Measurements from ENCODE around the gene PSMB9.
"Not testable (repeated sequence)": the region's sequence is repeated elsewhere in the genome, so short reads cannot be mapped to it uniquely, and the experiment has no call there.

The PSMB9 gene

DNA sequence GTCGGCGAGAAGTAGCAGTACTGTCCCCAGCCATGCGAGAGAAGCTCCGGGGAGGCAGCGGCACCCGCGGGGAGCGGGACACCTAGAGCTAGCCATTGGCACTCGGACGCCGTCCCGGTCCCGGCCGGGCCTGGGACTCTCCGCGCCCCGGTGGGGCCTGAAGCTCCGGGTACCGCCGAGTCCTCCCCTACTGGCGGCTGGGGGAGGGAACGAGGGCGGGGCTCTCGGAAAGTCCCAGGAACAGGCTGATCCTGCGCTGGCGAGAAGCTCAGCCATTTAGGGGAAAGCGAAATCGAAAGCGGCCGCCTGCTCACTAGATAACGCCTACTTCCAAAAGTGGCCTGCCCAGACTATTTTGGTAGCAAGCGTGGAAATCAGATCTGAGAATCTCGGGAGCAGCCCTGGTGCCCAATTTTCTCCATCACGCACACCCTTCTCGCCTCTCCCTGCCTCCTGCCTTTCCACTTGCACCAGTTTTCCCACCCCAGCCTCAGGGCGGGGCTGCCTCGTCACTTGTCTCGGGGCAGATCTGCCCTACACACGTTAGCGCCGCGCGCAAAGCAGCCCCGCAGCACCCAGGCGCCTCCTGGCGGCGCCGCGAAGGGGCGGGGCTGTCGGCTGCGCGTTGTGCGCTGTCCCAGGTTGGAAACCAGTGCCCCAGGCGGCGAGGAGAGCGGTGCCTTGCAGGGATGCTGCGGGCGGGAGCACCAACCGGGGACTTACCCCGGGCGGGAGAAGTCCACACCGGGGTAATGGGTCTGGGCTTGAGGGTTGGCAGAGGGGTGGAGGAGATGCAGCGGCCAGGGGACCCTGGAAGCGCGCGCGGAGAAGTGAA, at the start of gene PSMB9, which contains the start of gene TAP1:
PSMB9 (plus strand) TSS at position 652 of the 835 bp plus-strand sequence; CDS start at position 690, 38 bp downstream.
TAP1 (minus strand) TSS at position 164 of the 835 bp plus-strand sequence; CDS start at position 96, 68 bp downstream.
- DNase-seq = peak; percentile 98

DNA sequence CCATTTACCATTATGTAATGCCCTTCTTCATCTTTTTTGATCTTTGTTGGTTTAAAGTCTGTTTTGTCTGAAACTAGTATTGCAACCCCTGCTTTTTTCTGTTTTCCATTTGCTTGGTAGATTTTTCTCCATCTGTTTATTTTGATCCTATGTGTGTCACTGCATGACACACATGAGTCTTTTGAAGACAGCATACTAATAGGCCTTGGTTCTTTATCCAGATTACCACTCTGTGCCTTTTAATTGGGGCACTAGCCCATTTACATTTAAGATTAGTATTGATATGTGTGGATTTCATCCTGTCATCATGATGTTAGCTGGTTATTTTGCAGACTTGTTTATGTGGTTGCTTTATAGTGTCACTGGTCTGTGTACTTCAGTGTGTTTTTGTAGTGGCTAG, 48.6 kb upstream of the PSMB9 start:
- not testable (repeated sequence) for DNase-seq

DNA sequence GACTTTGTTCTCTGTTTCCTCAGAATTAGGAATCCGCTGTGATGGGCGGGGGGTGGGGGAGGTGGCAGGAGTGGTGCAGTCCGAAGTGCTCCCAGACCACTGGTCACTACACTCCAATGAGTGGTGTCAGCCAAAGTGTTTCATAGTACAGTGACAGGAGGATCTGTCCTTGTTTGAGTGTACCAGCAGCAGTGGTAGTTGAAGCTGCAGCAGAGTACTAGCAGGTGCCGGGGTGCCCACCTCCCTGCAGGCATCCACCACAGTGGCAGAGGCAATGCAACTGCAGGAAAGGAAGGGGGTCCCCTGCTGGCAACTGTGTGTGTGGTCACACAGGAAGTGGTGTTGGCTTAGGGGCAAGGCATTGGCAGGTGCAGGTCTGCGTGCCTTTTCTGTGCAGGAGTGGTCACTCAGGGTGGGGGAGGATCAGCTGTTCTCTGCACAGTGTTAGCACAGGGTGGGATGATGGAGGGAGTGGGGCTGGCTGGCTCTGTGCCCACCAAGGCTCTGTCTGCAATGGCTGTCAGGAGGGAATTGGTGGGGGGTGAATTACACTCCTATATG, 46.9 kb upstream of the PSMB9 start:
- no peak for DNase-seq

DNA sequence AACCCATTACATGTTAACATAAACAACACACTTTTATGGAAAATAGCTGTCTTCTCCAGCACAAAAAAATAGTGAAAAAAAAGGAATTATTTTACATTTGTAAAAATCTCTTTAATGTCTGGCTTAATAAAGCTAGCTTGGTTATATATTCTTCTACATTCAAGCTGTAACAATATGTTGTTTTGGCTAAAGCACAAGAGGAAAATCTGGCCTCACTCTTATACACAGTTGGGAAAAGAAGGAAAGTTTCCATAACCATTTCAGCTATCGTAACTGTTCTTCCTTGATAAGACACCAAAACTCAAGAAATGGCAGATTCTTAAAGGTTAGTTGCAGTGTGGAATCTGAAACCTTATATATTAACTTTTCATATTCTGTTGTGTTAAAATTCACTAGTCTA, 44.8 kb upstream of the PSMB9 start:
- no peak for DNase-seq

DNA sequence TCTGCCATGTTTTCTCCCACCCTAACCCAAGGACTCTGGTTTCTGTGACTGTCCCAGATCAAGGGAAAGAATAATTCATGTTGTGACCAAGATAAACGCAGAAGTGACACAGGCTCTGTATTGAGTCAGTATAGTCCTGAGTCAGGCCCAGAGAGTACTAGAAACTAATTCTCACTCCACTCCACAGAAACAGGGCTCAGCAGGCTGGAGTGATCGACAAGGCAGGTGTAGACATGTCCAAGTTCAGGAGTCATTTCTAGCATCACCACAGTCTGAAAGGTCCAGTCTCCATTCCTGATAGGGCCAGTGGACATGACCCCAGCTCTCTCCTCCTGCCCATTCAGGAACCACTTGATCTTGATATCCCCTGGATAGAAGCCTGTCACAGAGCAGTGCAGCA, 39.8 kb upstream of the PSMB9 start:
- no peak for DNase-seq

DNA sequence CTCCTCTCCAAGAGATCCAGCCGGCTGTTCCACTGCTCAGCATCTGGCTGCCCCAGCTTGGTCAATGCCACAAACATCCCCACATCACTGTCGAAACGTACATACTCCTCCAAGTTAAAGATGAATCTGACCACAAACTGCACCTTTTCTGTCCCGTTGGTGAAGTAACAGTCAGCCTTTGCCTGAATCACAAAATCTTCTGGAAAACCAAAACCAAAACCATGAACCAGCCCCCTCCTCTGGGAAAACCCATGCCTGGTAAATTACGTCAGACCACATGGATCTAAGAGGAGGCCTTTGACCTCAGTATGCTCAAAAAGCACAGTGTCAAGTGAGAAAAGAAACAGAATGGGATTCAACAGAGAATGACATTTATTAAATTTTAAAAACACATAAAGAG, 38.9 kb upstream of the PSMB9 start:
- no peak for DNase-seq

GRCh38 chr6:32815996-32816395, 38.0 kb upstream of the PSMB9 start:
- no peak for DNase-seq

DNA sequence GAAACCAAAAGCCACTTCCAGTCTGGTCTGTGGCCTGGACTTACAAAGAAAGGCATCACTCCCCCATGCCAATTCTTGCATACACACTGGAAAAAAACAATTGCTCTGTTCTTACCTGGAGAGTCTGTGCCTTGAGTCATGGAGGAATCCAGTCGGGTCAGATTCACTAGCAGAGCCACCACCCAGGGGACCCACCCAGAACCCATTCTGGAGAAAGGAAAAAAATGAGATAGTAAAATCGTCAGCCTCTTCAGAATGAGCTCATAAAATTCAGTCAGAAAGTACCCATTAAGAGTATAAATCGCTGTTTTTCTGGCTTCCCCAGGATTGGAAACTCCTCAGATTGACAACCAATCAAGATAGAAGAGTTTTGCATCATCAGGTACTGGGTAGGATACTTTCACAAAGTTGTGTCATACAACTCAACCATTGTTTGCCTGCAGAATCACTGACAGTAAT, 37.2 kb upstream of the PSMB9 start, which contains the start of gene HLA-DOB:
HLA-DOB (minus strand) TSS at position 257 of the 459 bp plus-strand sequence; CDS start at position 206, 51 bp downstream.
- DNase-seq = no peak

DNA sequence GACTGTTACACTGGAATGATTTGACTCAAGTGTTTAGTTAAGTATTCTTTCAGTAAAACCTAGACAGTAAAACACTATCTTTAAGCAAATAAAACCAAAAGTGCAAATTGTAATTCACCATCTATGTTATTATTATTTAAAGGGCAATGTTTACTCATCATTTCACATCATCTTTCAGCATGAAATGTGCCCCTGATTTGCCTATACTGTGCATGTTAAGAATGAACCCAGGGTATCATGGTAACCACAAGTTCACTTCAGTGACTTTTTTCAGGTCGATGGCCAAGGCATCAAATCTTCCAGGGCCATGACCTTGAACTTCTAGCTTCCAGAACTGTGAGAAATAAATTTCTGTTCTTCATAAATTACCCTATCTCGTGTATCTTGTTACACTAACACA, 35.1 kb upstream of the PSMB9 start:
- DNase-seq = no peak

- no peak for DNase-seq
Measured at GRCh38 chr6:32819729-32820128, 34.3 kb upstream of the PSMB9 start.

DNA sequence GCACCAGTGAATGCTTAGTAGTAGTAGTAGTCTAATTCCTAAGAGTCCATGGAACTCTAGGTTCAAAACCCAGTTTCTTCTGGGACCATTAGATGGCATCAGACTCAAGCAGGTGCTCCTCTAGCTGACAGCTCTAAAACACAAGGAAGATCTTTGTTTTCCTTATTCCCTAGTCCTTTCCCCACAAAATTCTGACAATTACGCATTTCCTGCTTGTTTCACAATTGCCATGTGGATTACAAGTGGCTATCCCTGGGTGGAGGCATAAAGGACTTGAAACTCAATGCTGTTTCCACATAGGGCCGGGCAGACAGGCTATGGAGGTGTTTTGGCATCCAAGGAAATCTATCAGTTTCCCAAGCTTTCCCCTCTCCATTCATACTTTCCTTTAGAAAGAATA, 28.0 kb upstream of the PSMB9 start:
- no peak for DNase-seq

- no peak for DNase-seq
Measured at GRCh38 chr6:32827025-32827424, 27.0 kb upstream of the PSMB9 start.

GRCh38 chr6:32829495-32829894, 24.5 kb upstream of the PSMB9 start:
- no peak for DNase-seq

DNA sequence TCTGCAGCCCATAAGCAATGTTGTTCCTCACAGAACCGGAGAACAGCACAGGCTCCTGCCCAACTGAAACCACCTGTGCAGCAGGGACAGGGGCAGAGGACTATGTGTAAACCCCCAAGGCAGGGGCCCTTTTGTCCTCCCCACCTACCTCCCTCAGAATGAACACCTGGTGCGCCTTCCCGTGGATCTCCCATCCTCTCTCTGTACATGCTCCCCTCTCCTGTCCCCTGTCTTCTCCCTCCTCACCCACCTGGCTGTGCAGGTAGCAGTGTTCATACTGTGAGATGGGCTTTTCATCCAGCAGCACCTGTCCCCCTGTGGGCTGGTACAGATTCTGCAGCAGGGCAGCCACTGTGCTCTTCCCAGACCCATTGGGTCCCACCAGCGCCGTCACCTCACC, 24.0 kb upstream of the PSMB9 start:
- DNase-seq = no peak

- no peak for DNase-seq
Measured at GRCh38 chr6:32830936-32831335, 23.1 kb upstream of the PSMB9 start.

DNA sequence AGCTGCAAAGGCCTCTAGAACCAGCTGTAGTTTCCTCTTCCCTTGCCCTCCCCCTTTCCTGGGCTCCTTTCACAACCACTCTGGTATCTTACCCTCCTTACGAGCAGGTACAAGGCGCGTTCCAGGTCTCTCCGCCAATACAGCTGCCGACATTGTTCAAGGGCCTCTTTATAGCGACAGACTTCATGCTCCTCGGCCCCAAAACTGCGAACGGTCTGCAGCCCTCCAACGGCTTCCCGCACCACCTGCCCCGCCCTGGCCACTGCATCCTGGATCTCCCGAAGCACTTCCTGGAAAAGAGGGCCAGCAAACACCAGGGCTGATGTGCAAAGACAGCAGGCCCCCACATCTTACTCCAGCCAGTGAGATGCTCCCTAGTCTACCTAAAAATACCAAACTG, 21.5 kb upstream of the PSMB9 start:
- DNase-seq = no peak

DNA sequence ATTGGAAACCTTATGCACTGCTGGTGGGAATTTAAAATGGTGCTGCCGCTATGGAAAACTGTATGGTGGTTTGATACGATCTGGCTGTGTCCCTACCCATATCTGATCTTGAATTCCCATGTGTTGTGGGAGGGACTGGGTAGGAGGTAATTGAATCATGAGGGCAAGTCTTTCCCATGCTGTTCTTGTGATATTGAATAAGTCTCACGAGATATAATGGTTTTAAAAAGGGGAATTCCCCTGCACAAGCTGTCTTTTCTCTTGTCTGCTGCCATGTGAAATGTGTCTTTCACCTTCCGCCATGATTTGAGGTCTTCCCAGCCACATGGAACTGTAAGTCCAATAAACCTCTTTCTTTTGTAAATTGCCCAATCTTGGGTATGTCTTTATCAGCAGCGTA, 20.3 kb upstream of the PSMB9 start:
- no peak for DNase-seq

DNA sequence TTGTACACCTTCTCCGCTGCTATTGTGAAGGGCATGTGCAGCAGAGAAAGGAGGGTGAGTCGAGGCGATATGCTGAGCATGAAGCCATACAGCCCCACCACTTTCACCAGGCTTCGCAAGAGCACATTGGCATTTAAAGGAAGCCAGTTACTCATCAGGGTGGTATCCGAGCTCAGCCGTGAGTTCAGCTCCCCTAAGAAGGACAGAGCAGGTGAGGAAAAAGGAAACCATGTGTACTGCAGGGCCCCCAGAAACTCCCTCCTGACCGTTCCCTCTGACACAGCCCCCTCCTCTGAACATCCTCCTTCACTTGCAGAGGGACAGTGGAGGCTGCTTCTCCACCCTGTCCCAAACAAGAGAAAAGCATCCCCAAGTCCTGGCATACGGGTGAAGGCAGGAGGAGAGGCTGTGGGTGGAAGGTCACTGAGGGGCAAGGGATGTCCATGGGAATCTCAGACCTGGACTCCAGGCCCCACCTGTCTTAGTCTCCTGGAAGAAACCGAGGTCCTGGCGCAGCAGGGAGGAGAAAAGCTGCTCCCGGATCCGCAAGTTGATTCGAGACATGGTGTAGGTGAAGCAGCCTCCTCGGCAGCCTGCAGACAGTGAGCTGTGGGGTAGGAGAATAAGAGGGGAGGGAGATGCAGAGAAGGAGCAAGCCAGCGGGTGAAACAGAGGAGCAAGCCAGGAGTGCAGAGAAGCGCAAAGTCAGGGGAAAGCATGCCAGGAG, 18.7 kb upstream of the PSMB9 start:
- no peak for DNase-seq

DNA sequence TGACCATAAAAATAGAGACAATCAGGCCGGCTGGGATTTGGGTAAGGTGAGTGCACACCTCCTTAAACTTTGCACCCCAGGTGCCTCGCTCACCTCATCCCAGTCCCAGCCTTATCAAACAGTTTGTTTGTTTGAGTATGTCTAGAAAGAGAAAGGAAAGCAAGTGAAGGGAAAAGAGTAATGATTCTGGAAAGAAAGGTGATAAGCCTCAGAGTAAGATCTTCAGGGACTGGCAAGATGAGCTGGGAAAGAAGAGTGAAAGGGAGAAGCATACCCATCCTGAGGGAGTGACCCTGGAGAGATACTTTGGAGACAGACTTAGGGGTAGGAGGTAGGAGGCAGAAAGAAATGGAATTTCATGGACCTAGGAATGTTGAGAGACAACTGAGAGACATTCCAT, 17.1 kb upstream of the PSMB9 start:
- no peak for DNase-seq

DNA sequence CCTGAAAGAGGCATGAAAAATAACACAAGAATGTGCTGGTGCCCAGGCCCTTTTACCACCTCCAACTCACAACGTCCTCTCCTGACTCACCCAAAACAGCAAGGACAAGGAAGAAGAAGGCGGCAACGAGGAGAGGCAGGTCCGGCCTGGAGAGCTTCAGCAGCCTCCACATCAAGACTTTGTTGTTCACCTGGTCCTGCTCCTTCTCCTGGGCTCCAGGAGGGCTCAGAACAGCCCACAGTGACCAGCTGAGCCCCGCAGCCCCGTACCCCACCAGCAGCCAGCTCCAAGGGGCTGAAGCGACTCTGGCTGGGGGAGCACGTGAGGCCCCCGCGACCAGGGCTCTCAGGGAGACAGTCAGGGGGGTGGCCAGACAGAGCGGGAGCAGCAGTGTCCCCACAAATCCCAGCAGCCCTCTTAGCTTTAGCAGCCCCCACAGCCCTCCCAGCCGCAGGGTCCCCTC, 16.3 kb upstream of the PSMB9 start:
- no peak for DNase-seq

- peak; percentile 99 for DNase-seq
Measured at GRCh38 chr6:32838114-32838958, 15.7 kb upstream of the PSMB9 start, which contains the start of gene TAP2. TAP2 (minus strand) TSS chr6:32838739; CDS start chr6:32838233, 506 bp downstream.

DNA sequence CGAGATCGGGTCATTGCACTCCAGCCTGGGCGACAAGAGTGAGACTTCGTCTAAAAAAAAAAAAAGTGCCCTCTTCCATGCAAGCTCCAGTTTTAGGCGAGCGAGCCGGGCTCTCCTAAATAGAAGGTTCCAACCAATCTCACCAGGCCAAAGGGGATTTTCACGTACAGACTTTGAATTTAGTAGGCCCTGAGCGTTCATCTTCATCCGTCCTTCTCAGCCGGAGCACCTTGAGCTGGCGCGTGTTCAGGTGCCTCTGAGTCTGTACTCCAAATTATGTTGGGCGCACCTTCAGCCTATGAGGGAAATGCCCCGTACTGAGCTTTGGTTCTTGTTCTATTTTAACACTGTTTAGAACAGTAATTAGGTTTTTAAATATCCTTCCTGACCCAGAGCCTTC, 14.6 kb upstream of the PSMB9 start:
- no peak for DNase-seq

Data from activated naive CD4-positive, alpha-beta T cell treated with Interleukin-2 at 50 U/mL for 16 hours (primary cell).